Measurements from ENCODE around the gene ARTN.

ARTN gene

DNA sequence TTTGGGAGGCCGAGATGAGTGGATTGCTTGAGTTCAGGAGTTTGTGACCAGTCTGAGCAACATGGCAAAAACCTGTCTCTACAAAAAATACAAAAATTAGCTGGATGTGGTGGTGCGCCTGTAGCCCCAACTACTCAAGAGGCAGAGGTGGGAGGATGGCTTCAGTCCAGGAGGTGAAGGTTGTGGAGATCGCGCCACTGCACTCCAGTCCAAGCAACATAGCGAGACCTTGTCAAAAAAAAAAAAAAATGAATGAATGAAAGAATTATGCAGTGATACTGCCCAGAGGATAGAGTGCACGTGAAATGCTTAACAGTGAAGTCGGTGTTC is 35.8 kb downstream of the ARTN start:
- no peak overlapping the region for H3K27ac ChIP-seq
- TF ChIP-seq, protein P1, sequence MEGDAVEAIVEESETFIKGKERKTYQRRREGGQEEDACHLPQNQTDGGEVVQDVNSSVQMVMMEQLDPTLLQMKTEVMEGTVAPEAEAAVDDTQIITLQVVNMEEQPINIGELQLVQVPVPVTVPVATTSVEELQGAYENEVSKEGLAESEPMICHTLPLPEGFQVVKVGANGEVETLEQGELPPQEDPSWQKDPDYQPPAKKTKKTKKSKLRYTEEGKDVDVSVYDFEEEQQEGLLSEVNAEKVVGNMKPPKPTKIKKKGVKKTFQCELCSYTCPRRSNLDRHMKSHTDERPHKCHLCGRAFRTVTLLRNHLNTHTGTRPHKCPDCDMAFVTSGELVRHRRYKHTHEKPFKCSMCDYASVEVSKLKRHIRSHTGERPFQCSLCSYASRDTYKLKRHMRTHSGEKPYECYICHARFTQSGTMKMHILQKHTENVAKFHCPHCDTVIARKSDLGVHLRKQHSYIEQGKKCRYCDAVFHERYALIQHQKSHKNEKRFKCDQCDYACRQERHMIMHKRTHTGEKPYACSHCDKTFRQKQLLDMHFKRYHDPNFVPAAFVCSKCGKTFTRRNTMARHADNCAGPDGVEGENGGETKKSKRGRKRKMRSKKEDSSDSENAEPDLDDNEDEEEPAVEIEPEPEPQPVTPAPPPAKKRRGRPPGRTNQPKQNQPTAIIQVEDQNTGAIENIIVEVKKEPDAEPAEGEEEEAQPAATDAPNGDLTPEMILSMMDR (conservative IDR thresholded peaks at IDR 0.05), result no peak
- no peak for TF ChIP-seq ZFX (IDR thresholded peaks at IDR 0.05)

DNA sequence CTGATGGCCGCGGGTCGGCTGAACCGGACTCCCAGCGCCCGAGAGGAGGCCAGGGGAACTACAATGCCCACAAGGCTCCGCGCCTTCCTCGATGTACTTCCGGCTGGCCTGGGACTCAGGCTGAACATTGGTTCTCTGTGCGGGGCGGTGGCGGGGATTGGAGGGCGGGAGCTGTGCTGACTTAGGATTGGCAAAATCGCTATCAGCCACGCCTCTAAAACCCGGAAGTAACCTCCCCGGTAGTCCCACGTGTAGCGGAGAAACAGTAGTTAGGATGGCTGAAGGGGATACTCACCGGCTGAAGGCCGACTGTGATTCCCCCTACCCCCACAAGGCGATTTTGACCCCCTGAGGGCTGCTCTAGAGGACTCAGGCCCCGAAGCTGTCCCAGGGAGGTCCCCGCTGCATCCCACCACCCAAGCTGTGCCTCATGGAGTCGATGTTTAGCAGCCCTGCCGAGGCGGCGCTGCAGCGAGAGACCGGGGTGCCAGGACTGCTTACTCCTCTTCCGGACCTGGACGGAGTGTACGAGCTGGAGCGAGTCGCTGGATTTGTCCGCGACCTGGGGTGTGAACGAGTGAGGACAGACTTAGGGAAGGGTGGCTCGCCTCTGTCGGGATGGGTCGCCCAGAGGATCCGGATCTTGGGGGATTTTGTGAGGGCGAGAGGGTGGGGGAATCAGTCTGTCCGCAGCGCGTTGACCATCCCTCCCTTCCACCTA is 36.3 kb downstream of the ARTN start, which contains the start of gene DPH2:
Gene DPH2, plus strand, starts transcription at position 265 of the 721 bp plus-strand sequence. Its CDS starts 166 bp downstream, at position 431.
- H3K27ac ChIP-seq, result peak within 1 kb of the TSS; percentile 68
- TF ChIP-seq, protein P1 (conservative IDR thresholded peaks at IDR 0.05), result no peak
- no peak for TF ChIP-seq ZFX (IDR thresholded peaks at IDR 0.05)

- TF ChIP-seq ZFX (IDR thresholded peaks at IDR 0.05), result no peak
- TF ChIP-seq, protein P1 (conservative IDR thresholded peaks at IDR 0.05), result no peak
- peak overlapping the region; percentile 68 for H3K27ac ChIP-seq
These were observed 36.9 kb downstream of the ARTN start for GRCh38 chr1:43970502-43970901.

DNA sequence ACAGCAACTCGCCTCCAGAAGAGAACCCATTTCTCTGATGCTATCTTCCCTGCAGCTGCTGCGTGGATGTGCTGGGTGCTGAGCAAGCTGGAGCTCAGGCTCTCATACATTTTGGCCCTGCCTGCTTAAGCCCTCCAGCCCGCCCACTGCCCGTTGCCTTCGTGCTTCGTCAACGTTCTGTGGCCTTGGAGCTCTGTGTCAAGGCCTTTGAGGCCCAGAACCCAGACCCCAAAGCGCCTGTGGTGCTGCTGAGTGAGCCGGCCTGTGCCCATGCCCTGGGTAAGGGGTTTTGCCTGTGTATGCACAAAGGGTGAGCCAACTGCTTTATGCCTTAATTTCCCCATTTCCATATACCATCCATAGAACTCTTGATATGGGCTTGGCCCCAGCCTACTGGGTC is 37.3 kb downstream of the ARTN start:
- TF ChIP-seq, protein P1 (conservative IDR thresholded peaks at IDR 0.05), result no peak
- TF ChIP-seq ZFX (IDR thresholded peaks at IDR 0.05), result no peak
- H3K27ac ChIP-seq, result no peak overlapping the region

GRCh38 chr1:43971336-43971980 is 37.9 kb downstream of the ARTN start:
- no peak overlapping the region for H3K27ac ChIP-seq
- TF ChIP-seq, protein P1 (conservative IDR thresholded peaks at IDR 0.05), result no peak
- TF ChIP-seq ZFX (IDR thresholded peaks at IDR 0.05), result no peak

GRCh38 chr1:43973981-43974442 is 40.4 kb downstream of the ARTN start:
- TF ChIP-seq, protein P1 (conservative IDR thresholded peaks at IDR 0.05), result no peak
- TF ChIP-seq ZFX (IDR thresholded peaks at IDR 0.05), result no peak
- peak overlapping the region; percentile 96 for H3K27ac ChIP-seq
